ENCODE data around the gene BCL10. TPM values are rescaled to one million over a fixed set of nuclear protein-coding genes. Genes with fewer than 3 reads are reported as not detected.
A peak's percentile ranks its signal among the peaks of the same experiment; 100 is the strongest.

The BCL10 gene
- total and polyA plus RNA-seq, 2 of the 13 experiments (the other 11 are each of a cell fraction or from before 2014, with no cell fraction given) = 3.7 to 14.1 TPM

DNA sequence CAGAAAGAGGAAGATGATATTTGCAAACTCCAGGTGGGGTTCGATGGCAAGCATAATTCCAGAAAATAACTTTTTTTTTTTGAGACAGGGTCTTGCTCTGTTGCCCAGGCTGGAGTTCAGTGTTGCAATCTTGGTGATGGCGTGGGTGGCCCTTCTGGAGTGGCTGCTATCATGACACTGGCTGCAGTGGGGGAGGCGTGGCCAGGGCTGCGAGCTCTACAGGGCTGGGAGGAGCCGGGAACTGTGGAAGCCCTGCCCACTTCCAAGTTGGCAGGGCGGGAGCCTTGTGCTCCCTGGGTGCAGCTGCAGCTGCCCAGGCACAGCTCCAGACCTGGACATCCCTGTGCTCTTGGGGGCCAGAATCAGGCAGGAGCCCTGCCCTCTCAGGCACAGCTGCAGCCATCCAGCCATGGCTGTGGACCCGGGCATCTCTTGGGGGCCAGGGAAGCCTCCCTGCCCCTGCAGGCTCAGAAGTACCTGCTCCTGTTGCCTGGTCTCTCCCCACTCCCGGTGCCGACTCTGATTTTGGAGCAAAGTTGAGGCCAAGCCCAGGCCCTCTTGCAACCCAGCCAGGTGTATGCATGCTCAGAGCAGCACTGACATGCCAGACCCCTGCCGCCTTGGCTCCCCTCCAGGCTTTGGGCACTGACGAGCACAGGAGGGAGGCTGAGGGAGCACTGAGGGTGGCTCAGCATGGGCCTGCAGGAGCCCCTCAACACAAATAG lies 7.2 kb upstream of the BCL10 start (continued):
- TF ChIP-seq POLR2AphosphoS5 (IDR thresholded peaks at IDR 0.05; ENCODE audit: low read depth, low read length) = peak; percentile 31; the same call in 1 of the 2 replicates
- no peak for TF ChIP-seq EZH2 (conservative IDR thresholded peaks at IDR 0.05; ENCODE audit: low read depth, low read length)
- TF ChIP-seq ZNF773 (CRISPR knock-in tag; IDR thresholded peaks at IDR 0.05; ENCODE audit: borderline replicate concordance) = no peak
- TF ChIP-seq, protein P1, sequence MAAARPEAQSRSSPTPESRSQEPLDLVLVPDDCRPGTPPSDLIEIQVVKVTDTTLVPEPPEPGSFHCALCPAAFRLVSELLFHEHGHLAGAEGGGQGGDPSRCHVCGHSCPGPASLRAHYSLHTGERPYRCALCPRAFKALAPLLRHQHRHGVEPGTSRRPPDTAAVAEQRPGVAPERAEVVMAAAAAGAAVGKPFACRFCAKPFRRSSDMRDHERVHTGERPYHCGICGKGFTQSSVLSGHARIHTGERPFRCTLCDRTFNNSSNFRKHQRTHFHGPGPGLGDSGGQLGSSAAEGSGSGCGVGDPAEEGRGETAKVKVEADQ (CRISPR knock-in tag; IDR thresholded peaks at IDR 0.05; ENCODE audit: borderline replicate concordance) = no peak
- 0 out of 2 replicates have a peak, but pooled peaks have one; percentile 33 for TF ChIP-seq ZMYM2 (CRISPR knock-in tag; IDR thresholded peaks at IDR 0.05)
- no peak for TF ChIP-seq ZNF678 (CRISPR knock-in tag; IDR thresholded peaks at IDR 0.05)
- TF ChIP-seq, protein P2, sequence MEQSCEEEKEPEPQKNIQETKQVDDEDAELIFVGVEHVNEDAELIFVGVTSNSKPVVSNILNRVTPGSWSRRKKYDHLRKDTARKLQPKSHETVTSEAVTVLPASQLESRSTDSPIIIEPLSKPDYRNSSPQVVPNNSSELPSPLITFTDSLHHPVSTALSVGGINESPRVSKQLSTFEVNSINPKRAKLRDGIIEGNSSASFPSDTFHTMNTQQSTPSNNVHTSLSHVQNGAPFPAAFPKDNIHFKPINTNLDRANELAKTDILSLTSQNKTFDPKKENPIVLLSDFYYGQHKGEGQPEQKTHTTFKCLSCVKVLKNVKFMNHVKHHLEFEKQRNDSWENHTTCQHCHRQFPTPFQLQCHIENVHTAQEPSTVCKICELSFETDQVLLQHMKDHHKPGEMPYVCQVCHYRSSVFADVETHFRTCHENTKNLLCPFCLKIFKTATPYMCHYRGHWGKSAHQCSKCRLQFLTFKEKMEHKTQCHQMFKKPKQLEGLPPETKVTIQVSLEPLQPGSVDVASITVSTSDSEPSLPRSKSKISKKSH (CRISPR knock-in tag; IDR thresholded peaks at IDR 0.05; ENCODE audit: borderline replicate concordance) = peak; percentile 58; the same call in 1 of the 2 replicates
- TF ChIP-seq, protein P3, sequence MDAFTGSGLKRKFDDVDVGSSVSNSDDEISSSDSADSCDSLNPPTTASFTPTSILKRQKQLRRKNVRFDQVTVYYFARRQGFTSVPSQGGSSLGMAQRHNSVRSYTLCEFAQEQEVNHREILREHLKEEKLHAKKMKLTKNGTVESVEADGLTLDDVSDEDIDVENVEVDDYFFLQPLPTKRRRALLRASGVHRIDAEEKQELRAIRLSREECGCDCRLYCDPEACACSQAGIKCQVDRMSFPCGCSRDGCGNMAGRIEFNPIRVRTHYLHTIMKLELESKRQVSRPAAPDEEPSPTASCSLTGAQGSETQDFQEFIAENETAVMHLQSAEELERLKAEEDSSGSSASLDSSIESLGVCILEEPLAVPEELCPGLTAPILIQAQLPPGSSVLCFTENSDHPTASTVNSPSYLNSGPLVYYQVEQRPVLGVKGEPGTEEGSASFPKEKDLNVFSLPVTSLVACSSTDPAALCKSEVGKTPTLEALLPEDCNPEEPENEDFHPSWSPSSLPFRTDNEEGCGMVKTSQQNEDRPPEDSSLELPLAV (CRISPR knock-in tag; conservative IDR thresholded peaks at IDR 0.05; ENCODE audit: low read depth) = no peak
- TF ChIP-seq, protein P4, sequence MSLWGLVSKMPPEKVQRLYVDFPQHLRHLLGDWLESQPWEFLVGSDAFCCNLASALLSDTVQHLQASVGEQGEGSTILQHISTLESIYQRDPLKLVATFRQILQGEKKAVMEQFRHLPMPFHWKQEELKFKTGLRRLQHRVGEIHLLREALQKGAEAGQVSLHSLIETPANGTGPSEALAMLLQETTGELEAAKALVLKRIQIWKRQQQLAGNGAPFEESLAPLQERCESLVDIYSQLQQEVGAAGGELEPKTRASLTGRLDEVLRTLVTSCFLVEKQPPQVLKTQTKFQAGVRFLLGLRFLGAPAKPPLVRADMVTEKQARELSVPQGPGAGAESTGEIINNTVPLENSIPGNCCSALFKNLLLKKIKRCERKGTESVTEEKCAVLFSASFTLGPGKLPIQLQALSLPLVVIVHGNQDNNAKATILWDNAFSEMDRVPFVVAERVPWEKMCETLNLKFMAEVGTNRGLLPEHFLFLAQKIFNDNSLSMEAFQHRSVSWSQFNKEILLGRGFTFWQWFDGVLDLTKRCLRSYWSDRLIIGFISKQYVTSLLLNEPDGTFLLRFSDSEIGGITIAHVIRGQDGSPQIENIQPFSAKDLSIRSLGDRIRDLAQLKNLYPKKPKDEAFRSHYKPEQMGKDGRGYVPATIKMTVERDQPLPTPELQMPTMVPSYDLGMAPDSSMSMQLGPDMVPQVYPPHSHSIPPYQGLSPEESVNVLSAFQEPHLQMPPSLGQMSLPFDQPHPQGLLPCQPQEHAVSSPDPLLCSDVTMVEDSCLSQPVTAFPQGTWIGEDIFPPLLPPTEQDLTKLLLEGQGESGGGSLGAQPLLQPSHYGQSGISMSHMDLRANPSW (CRISPR knock-in tag; IDR thresholded peaks at IDR 0.05; ENCODE audit: borderline replicate concordance) = no peak
- TF ChIP-seq ZNF616 (CRISPR knock-in tag; IDR thresholded peaks at IDR 0.05; ENCODE audit: low read depth) = 0 out of 2 replicates have a peak, but pooled peaks have one; percentile 26
- no peak for TF ChIP-seq ISL2 (CRISPR knock-in tag; IDR thresholded peaks at IDR 0.05)
- no peak for TF ChIP-seq MTF1 (CRISPR knock-in tag; IDR thresholded peaks at IDR 0.05)
- peak in 1 of 2 experiments; percentile 62; a peak in 2 of 4 replicates for TF ChIP-seq POLR2A (IDR thresholded peaks at IDR 0.05; ENCODE audit: insufficient read depth in 1 of 2, low read depth in 2 of 2, low read length in 2 of 2)
- no peak for TF ChIP-seq ELF3 (CRISPR knock-in tag; IDR thresholded peaks at IDR 0.05)
- TF ChIP-seq ZBTB7B (CRISPR knock-in tag; IDR thresholded peaks at IDR 0.05) = no peak
- no peak for TF ChIP-seq ONECUT2 (CRISPR knock-in tag; IDR thresholded peaks at IDR 0.05)
- no peak for TF ChIP-seq ZNF275 (CRISPR knock-in tag; IDR thresholded peaks at IDR 0.05; ENCODE audit: borderline replicate concordance)
- no peak for TF ChIP-seq YEATS4 (CRISPR knock-in tag; IDR thresholded peaks at IDR 0.05; ENCODE audit: borderline replicate concordance)
- TF ChIP-seq ZNF770 (CRISPR knock-in tag; IDR thresholded peaks at IDR 0.05) = no peak
